ENCODE measurements around the gene ARHGAP15. TPM values are rescaled to one million over a fixed set of nuclear protein-coding genes. Genes with fewer than 3 reads are reported as not detected.

ARHGAP15 gene
- total RNA-seq, 1 donor from 2014 or later = 9.1 TPM

GRCh38 chr2:143572421-143572820 lies 443.2 kb downstream of the ARHGAP15 start:
- Histone ChIP-seq H3K4me1 (no peaks in the 10 kb centered on the region), H3K27ac (no peak overlapping the region), H3K4me3 (no peak overlapping the region), H3K27me3 (no peaks in the 10 kb centered on the region), H3K36me3 (no peaks in the 10 kb centered on the region), H3K9me3 (no peaks in the 10 kb centered on the region)
- no peak for TF ChIP-seq POLR2AphosphoS5 (IDR thresholded peaks at IDR 0.05; ENCODE audit: insufficient read depth in 1 of 2, low read depth in 1 of 2)
- no peak for TF ChIP-seq CTCF (IDR thresholded peaks at IDR 0.05)
- TF ChIP-seq POLR2A (IDR thresholded peaks at IDR 0.05) = no peak
- DNase-seq (ENCODE audit: extremely low spot score in 2 of 2) = no peak
- intact Hi-C loops (cut with DNase I) = no loop called here

- intact Hi-C loops (cut with DNase I) = no loop called here
- TF ChIP-seq POLR2AphosphoS5 (IDR thresholded peaks at IDR 0.05; ENCODE audit: insufficient read depth in 1 of 2, low read depth in 1 of 2) = no peak
- no peak for TF ChIP-seq POLR2A (IDR thresholded peaks at IDR 0.05)
- TF ChIP-seq CTCF (IDR thresholded peaks at IDR 0.05) = no peak
- H3K4me3 ChIP-seq = no peak overlapping the region
- no peaks in the 10 kb centered on the region for H3K4me1 ChIP-seq
- no peaks in the 10 kb centered on the region for H3K9me3 ChIP-seq
- no peaks in the 10 kb centered on the region for H3K36me3 ChIP-seq
- DNase-seq (ENCODE audit: extremely low spot score in 2 of 2) = no peak
- H3K27me3 ChIP-seq = no peaks in the 10 kb centered on the region
- no peak overlapping the region for H3K27ac ChIP-seq
Measured at GRCh38 chr2:143574069-143574468, 444.9 kb downstream of the ARHGAP15 start.

GRCh38 chr2:143575340-143575739 lies 446.1 kb downstream of the ARHGAP15 start:
- TF ChIP-seq POLR2A (IDR thresholded peaks at IDR 0.05) = no peak
- no peak for TF ChIP-seq CTCF (IDR thresholded peaks at IDR 0.05)
- TF ChIP-seq POLR2AphosphoS5 (IDR thresholded peaks at IDR 0.05; ENCODE audit: insufficient read depth in 1 of 2, low read depth in 1 of 2) = no peak
- no peak for DNase-seq (ENCODE audit: extremely low spot score in 2 of 2)
- Histone ChIP-seq H3K4me3 (no peak overlapping the region), H3K27me3 (no peaks in the 10 kb centered on the region), H3K9me3 (no peaks in the 10 kb centered on the region), H3K27ac (no peak overlapping the region), H3K4me1 (no peaks in the 10 kb centered on the region), H3K36me3 (no peaks in the 10 kb centered on the region)
- intact Hi-C loops (cut with DNase I) = no loop called here

- H3K36me3 ChIP-seq = no peaks in the 10 kb centered on the region
- H3K4me3 ChIP-seq = no peak overlapping the region
- H3K9me3 ChIP-seq = no peaks in the 10 kb centered on the region
- no peaks in the 10 kb centered on the region for H3K4me1 ChIP-seq
- TF ChIP-seq POLR2A (IDR thresholded peaks at IDR 0.05) = no peak
- TF ChIP-seq CTCF (IDR thresholded peaks at IDR 0.05) = no peak
- no peak for TF ChIP-seq POLR2AphosphoS5 (IDR thresholded peaks at IDR 0.05; ENCODE audit: insufficient read depth in 1 of 2, low read depth in 1 of 2)
- no peaks in the 10 kb centered on the region for H3K27me3 ChIP-seq
- H3K27ac ChIP-seq = no peak overlapping the region
- intact Hi-C loops (cut with DNase I) = no loop called here
- DNase-seq (ENCODE audit: extremely low spot score in 2 of 2) = no peak
Measured at GRCh38 chr2:143577489-143577888, 448.3 kb downstream of the ARHGAP15 start.

- Histone ChIP-seq H3K4me3 (no peak overlapping the region), H3K9me3 (no peaks in the 10 kb centered on the region), H3K4me1 (no peaks in the 10 kb centered on the region), H3K27me3 (no peaks in the 10 kb centered on the region), H3K27ac (no peak overlapping the region), H3K36me3 (no peaks in the 10 kb centered on the region)
- no peak for TF ChIP-seq POLR2AphosphoS5 (IDR thresholded peaks at IDR 0.05; ENCODE audit: insufficient read depth in 1 of 2, low read depth in 1 of 2)
- TF ChIP-seq POLR2A (IDR thresholded peaks at IDR 0.05) = no peak
- TF ChIP-seq CTCF (IDR thresholded peaks at IDR 0.05) = no peak
- intact Hi-C loops (cut with DNase I) = no loop called here
- DNase-seq (ENCODE audit: extremely low spot score in 2 of 2) = no peak
Measured at GRCh38 chr2:143579456-143579855, 450.2 kb downstream of the ARHGAP15 start.

All from vagina (tissue), 2 donors.